Pancreas (tissue), 10 donors: ENCODE measurements around the gene MST1R. TPM values are rescaled to one million over a fixed set of nuclear protein-coding genes. Genes with fewer than 3 reads are reported as not detected.

Experiments used
- ATAC-seq, 4 donors: fragments of 200-7000 bp; cut with Tn5 transposase; one replicate each; pipeline versions ENCODE4 v1.8.0 to v1.9.1; 2020; ENCODE audit warnings: mild to moderate bottlenecking in 4 of 4, moderate library complexity in 4 of 4
- DNase-seq, 6 donors: peaks; one replicate each; pipeline ENCODE4 v3.0.0-alpha.2; 2020
- FAIRE-seq: peaks from 2 replicates; lab custom pipeline; 2012; peaks lifted over from hg19 to GRCh38; lab: Jason Lieb, UNC
- H3K27ac ChIP-seq, 4 donors: fragments of 200-600 bp; sonication (generic); 1 replicate in 3 of 4; 2 replicates in 1 of 4; pipeline versions ENCODE4 v1.5.0 to v1.8.0; 2020
- H3K27me3 ChIP-seq, 4 donors: fragments of 200-600 bp; one replicate each; pipeline ENCODE4 v1.8.0; 2021
- H3K36me3 ChIP-seq, 3 donors: fragments of 200-600 bp; sonication (generic) in 1 of 3; one replicate each; pipeline versions ENCODE4 v1.5.0 to v1.8.0; 2020 to 2021
- H3K4me1 ChIP-seq, 3 donors: fragments of 200-600 bp; one replicate each; pipeline ENCODE4 v1.8.0; 2021
- H3K4me3 ChIP-seq, 4 donors: fragments of 200-600 bp; sonication (generic) in 2 of 4; one replicate each; pipeline versions ENCODE4 v1.5.0 to v1.8.0; 2020 to 2021
- H3K9me3 ChIP-seq, 4 donors: fragments of 200-600 bp; one replicate each; pipeline ENCODE4 v1.8.0; 2021
- WGBS, 2 donors: extraction: QIAGEN DNeasy Blood & Tissue Kit; methylation state at CpG; one replicate each; pipeline ENCODE4 v1.1.7; 2013; 5-methylcytosine and 5-hydroxymethylcytosine counted together
- intact Hi-C, 3 donors: fragments of 100-400 bp; cut with DNase I; formaldehyde crosslinking; loops; one replicate each; pipeline versions ENCODE4 v1.11.1 to v1.14.2; 2022
- polyA plus RNA-seq, 2 donors: library from polyadenylated mRNA; stranded (reverse); fragments of 200-250 nt; gene quantifications; one replicate each; pipeline ENCODE4 v1.2.3, GENCODE V29; 2013
- total RNA-seq, 6 donors: library from RNA; stranded (reverse); fragmentation: NEBNext Ultra II Directional in 4 of 6; extraction: Animal tissue kit (Norgen Biotek cat#: 25700) in 4 of 6; gene quantifications; one replicate each; pipeline versions ENCODE4 v1.2.1 to v1.2.4, GENCODE V29; 2021 to 2023
- TF ChIP-seq, protein P1 (sequence below), 4 donors: fragments of 200-600 bp; sonication (generic) in 3 of 4; IDR thresholded peaks; one replicate each; pipeline versions ENCODE4 v1.5.0 to v1.8.0; 2021; ENCODE audit warnings: antibody characterized with exemption in 4 of 4
- donor health status: healthy with polysubstance abuse.
- donor health status: DM: no; HTN: no; CAD: no; lungs with moderate emphysema.
- donor health status: DM: no; HTN: no; CAD: no.
- donor health status: control.
- donor health status: control.
- donor health status: Bipolar disorder and iron deficiency.
- donor health status: DM: yes; HTN: yes; CAD: no.
- donor health status: DM: no; HTN: no; CAD: no.
- donor health status: DM: no; HTN: no; CAD: no.
- donor health status: DM: yes; HTN: yes; CAD: no.

MST1R gene
- total and polyA plus RNA-seq, 8 donors, result 4.9 to 14.7 (median 7.0) TPM

DNA sequence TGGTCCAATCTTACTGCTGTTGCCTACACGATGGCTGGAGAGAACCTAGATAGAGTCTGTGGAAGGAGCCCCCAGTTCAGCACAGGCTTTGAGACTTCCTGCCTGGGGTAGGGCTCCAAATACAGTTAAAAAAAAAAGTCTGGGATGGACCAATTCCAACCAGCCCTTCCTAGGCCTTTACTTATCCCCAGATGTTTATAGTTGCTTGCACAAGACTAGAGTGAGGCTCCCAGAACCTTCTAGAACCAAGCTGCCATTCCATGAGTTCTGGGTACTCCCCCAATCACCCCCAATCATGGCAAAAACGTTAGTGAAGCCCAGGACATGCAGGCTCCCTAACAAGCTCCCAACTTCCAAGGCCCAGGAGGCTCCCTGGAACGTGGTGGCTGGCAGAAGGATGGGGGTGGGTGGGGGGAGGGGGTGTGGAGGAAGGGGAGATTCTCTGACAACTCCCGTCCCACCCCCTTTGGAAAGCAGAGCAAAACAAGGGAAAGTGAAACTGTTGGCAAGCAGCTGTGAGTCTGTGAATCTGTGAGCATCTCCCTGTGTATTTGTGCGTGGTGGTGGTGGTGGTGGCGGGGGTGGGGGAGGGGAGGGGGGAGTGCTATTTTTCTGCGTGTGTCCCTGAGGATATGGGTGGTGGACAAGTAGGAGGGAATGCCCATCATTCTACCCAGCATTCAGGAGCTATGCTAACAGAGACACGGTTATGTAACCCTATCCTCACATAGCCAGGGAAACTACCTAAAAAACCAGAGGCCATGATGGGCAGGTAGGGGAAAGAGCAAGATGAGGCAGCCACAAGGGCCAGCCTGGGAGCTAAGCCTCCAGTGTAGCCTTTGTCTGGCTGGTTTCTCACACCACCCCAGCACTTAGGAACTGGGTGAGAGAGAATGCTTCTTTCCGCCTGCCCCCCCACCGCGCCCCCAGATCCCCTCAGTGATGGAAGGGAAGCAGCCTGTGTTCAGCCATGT lies 2.0 kb downstream of the MST1R start:
- WGBS, 2 donors, result 69 to 71% methylated on average over 11 of the region's 11 CpGs
- DNase-seq (no peak), FAIRE-seq (no peak), ATAC-seq (no peak)
- Histone ChIP-seq H3K9me3 (no peaks in the 10 kb centered on the region), H3K27ac (peak overlapping the region; percentile 19 to 92 (median 81)), H3K27me3 (no peaks in the 10 kb centered on the region), H3K4me1 (peaks cover 11 to 28% (median 23%) of the 10 kb centered on the region in 3 donors), H3K36me3 (no peaks in the 10 kb centered on the region), H3K4me3 (no peak overlapping the region)
- TF ChIP-seq, protein P1, sequence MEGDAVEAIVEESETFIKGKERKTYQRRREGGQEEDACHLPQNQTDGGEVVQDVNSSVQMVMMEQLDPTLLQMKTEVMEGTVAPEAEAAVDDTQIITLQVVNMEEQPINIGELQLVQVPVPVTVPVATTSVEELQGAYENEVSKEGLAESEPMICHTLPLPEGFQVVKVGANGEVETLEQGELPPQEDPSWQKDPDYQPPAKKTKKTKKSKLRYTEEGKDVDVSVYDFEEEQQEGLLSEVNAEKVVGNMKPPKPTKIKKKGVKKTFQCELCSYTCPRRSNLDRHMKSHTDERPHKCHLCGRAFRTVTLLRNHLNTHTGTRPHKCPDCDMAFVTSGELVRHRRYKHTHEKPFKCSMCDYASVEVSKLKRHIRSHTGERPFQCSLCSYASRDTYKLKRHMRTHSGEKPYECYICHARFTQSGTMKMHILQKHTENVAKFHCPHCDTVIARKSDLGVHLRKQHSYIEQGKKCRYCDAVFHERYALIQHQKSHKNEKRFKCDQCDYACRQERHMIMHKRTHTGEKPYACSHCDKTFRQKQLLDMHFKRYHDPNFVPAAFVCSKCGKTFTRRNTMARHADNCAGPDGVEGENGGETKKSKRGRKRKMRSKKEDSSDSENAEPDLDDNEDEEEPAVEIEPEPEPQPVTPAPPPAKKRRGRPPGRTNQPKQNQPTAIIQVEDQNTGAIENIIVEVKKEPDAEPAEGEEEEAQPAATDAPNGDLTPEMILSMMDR (IDR thresholded peaks at IDR 0.05), result no peak
- intact Hi-C loops, result no loop called here

DNA sequence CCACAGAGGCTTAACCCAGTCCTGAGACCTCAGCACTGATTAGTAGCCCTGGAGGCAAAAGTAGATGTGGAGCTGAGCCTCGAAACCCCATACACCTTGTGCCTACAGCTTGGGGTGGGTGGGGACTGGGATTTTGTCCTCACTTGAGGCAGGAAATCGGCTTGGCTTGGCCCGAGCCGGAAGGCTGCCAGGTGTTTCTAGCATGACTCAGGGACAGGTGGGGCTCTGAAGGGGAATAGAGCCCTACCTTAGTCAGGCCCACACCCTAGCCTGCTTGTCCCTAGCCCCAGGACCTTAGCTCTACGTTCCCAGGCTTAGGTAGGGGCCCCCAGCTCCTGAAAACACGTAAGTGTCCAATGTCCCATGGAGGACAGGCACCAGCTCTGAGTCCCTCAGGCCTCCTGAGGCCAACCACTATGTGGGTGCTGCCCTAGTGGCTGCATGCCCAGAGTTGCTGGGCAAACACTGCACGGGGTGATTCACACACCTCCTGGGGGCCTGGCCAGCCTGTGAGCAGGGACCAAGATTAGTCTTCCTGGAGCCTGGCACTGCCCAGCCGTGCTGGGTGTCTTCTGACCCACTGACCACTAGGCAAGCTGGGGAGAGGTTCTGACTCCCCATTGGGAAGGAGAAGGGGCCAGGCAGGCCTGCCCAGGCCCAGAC lies 3.1 kb downstream of the MST1R start:
- no peak for FAIRE-seq
- H3K4me1 ChIP-seq, result peaks cover 11 to 23% (median 18%) of the 10 kb centered on the region in 3 donors

DNA sequence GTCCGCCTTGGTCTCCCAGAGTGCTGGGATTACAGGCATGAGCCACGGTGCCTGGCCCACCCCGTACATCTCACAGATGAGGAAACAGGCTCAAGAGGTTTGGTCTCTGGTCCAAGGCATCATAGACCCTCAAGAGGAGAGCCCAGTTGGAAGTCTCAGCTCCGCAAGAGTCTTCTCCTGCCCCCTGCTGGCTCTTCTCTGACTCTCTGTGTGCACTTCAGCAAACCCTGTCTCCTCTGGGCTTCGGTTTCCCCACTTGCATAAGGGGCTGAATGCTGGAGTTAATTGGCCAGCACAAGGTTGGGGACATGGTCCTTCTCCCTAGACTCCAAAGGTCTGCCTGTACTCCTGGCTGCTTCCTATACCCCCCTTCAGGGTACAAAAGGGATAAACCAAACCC lies 3.9 kb downstream of the MST1R start:
- H3K36me3 ChIP-seq, result no peaks in the 10 kb centered on the region
- DNase-seq (no peak), FAIRE-seq (no peak), ATAC-seq (no peak)
- no peaks in the 10 kb centered on the region for H3K27me3 ChIP-seq
- H3K4me1 ChIP-seq, result peaks cover 11 to 23% (median 17%) of the 10 kb centered on the region in 3 donors
- TF ChIP-seq, protein P1 (IDR thresholded peaks at IDR 0.05), result no peak
- no peak overlapping the region for H3K4me3 ChIP-seq
- WGBS, 2 donors, result 87 to 95% methylated on average over 5 of the region's 5 CpGs
- peak overlapping the region; percentile 19 to 92 (median 81) for H3K27ac ChIP-seq
- intact Hi-C loops, result no loop called here
- H3K9me3 ChIP-seq, result no peaks in the 10 kb centered on the region

More for the DNA sequence above, 3.1 kb downstream of the MST1R start:
- 27 to 32% methylated on average over 8 of the region's 8 CpGs for WGBS, 2 donors
- H3K27me3 ChIP-seq, result no peaks in the 10 kb centered on the region
- no peaks in the 10 kb centered on the region for H3K36me3 ChIP-seq
- H3K27ac ChIP-seq, result peak overlapping the region; percentile 19 to 92 (median 81)
- TF ChIP-seq, protein P1 (IDR thresholded peaks at IDR 0.05), result no peak
- intact Hi-C loops, result no loop called here
- H3K4me3 ChIP-seq, result no peak overlapping the region
- H3K9me3 ChIP-seq, result no peaks in the 10 kb centered on the region
- peak; percentile 84 to 95 (median 90) for DNase-seq
- peak; percentile 81 to 88 (median 83) for ATAC-seq

DNA sequence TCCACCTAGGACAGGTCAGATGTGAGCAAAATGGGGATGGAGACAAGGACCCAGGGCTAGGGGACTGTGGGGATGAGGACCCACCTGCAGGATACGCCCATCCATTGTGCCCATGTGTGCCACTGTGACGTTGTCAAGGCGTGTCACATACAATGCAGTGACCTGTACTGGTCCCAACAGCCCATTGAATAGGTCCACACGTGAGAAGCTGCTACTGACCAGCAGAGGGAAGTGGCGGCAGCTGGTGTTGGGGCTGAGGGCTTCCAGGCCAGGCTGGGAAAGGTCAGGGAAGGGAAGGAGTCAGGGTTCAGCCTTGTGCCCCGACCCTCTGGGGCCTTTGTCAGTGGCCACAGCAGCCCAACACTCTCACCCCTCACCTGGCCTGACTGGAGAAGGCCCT lies 4.7 kb downstream of the MST1R start:
- no peak overlapping the region for H3K27ac ChIP-seq
- 84% methylated on average over 6 of the region's 6 CpGs for WGBS, 2 donors
- TF ChIP-seq, protein P1 (IDR thresholded peaks at IDR 0.05), result no peak
- no peak for FAIRE-seq
- ATAC-seq, result no peak
- H3K9me3 ChIP-seq, result no peaks in the 10 kb centered on the region
- intact Hi-C loops, result no loop called here
- H3K4me3 ChIP-seq, result no peak overlapping the region
- peaks cover 8 to 20% (median 17%) of the 10 kb centered on the region in 3 donors for H3K4me1 ChIP-seq
- H3K36me3 ChIP-seq, result no peaks in the 10 kb centered on the region
- DNase-seq, result no peak
- H3K27me3 ChIP-seq, result no peaks in the 10 kb centered on the region
